Naive thymus-derived CD4-positive, alpha-beta T cell (primary cell): ENCODE results near the gene ORC4. TPM values are rescaled to one million over a fixed set of nuclear protein-coding genes. Genes with fewer than 3 reads are reported as not detected.
"Not testable (repeated sequence)": the region's sequence is repeated elsewhere in the genome, so short reads cannot be mapped to it uniquely, and the experiment has no call there.

ENCODE experiments used
- ATAC-seq: fragments of 150-1000 bp; cut with Tn5 transposase; 2 replicates; pipeline ENCODE4 v1.10.0; 2021; ENCODE audit warnings: mild to moderate bottlenecking, moderate library complexity
- CTCF ChIA-PET: fragments of 350-600 bp; sonication (Branson Sonifier 250); formaldehyde crosslinking; loops from one replicate; lab custom pipeline; 2021; ENCODE audit warnings: antibody characterized with exemption; lab: Charles Lee
- POLR2A ChIA-PET: fragments of 350-600 bp; sonication (Branson Sonifier 250); formaldehyde crosslinking; loops from one replicate; lab custom pipeline; 2021; ENCODE audit warnings: antibody characterized with exemption, inconsistent platforms; lab: Charles Lee
- DNase-seq, 9 donors: peaks; one replicate each; pipeline versions ENCODE4 v3.0.0 to v3.0.0-alpha.2; 2020 to 2022; ENCODE audit warnings: mixed read lengths in 1 of 9
- H3K27ac ChIP-seq: one replicate; pipeline ENCODE4 v1.7.0; 2013; ENCODE audit warnings: mild to moderate bottlenecking, low read depth, low read length, moderate library complexity
- H3K27me3 ChIP-seq, 2 donors: one replicate each; pipeline ENCODE4 v1.7.0; 2013; ENCODE audit warnings: low read length in 2 of 2, mild to moderate bottlenecking in 2 of 2, moderate library complexity in 2 of 2; ENCODE audit not compliant: control insufficient read depth in 2 of 2, insufficient read depth in 2 of 2
- H3K36me3 ChIP-seq, 3 experiments: 1 replicate in 2 of 3; 2 replicates in 1 of 3; pipeline ENCODE4 v1.7.0; 2013; ENCODE audit warnings: low read length in 3 of 3, mild to moderate bottlenecking in 3 of 3, moderate library complexity in 1 of 3; ENCODE audit not compliant: insufficient read depth in 3 of 3, control insufficient read depth in 2 of 3
- H3K4me1 ChIP-seq, 2 donors: one replicate each; pipeline ENCODE4 v1.7.0; 2013; ENCODE audit warnings: low read length in 2 of 2, mild to moderate bottlenecking in 2 of 2, moderate library complexity in 1 of 2; ENCODE audit not compliant: control insufficient read depth in 2 of 2, insufficient read depth in 2 of 2
- H3K4me3 ChIP-seq: 2 replicates; pipeline ENCODE4 v1.7.0; 2013; ENCODE audit warnings: mild to moderate bottlenecking, low read length
- H3K9me3 ChIP-seq, 3 experiments: 1 replicate in 2 of 3; 2 replicates in 1 of 3; pipeline ENCODE4 v1.7.0; 2013; ENCODE audit warnings: low read length in 3 of 3; ENCODE audit not compliant: control insufficient read depth in 2 of 3
- H3K27ac Mint-ChIP-seq, 9 donors: one replicate each; pipeline ENCODE4 v1.8.0; 2020 to 2022; ENCODE audit warnings: mixed read lengths in 9 of 9, mild to moderate bottlenecking in 8 of 9, moderate library complexity in 5 of 9, inconsistent platforms in 2 of 9
- H3K27me3 Mint-ChIP-seq, 5 donors: one replicate each; pipeline ENCODE4 v1.8.0; 2021 to 2022; ENCODE audit warnings: mixed read lengths in 5 of 5, mild to moderate bottlenecking in 1 of 5
- H3K36me3 Mint-ChIP-seq, 5 donors: one replicate each; pipeline ENCODE4 v1.8.0; 2020 to 2022; ENCODE audit warnings: mixed read lengths in 5 of 5, mild to moderate bottlenecking in 3 of 5, inconsistent platforms in 1 of 5
- H3K4me1 Mint-ChIP-seq, 7 donors: one replicate each; pipeline ENCODE4 v1.8.0; 2020 to 2022; ENCODE audit warnings: mixed read lengths in 7 of 7, mild to moderate bottlenecking in 3 of 7, inconsistent platforms in 1 of 7
- H3K4me3 Mint-ChIP-seq, 10 donors: one replicate each; pipeline ENCODE4 v1.8.0; 2020 to 2022; ENCODE audit warnings: mild to moderate bottlenecking in 10 of 10, mixed read lengths in 10 of 10, moderate library complexity in 6 of 10, inconsistent platforms in 2 of 10
- H3K9me3 Mint-ChIP-seq, 11 donors: one replicate each; pipeline ENCODE4 v1.8.0; 2020 to 2022; ENCODE audit warnings: mixed read lengths in 11 of 11, mild to moderate bottlenecking in 4 of 11, inconsistent platforms in 1 of 11, moderate library complexity in 1 of 11
- intact Hi-C, 2 donors: fragments of 100-400 bp; cut with micrococcal nuclease; formaldehyde crosslinking; loops; one replicate each; pipeline ENCODE4 v1.15.1; 2023
- polyA plus RNA-seq, 2 donors: library from polyadenylated mRNA; unstranded; fragments of 300-500 nt; fragmentation: Illumina TruSeq; gene quantifications; one replicate each; pipeline ENCODE4 v1.2.3, GENCODE V29; 2021
- total RNA-seq, 6 experiments: library from RNA in 5 of 6; stranded (reverse) in 5 of 6; gene quantifications; 1 replicate in 5 of 6; 2 replicates in 1 of 6; pipeline ENCODE4 v1.2.3 and lab custom pipeline; 2021 to 2026

ORC4 gene
- total and polyA plus RNA-seq, 7 experiments from 2014 or later: 34.1 to 63.7 (median 46.5) TPM

GRCh38 chr2:148008411-148008810 is 12.1 kb downstream of the ORC4 start:
- H3K4me1 ChIP-seq, DNase-seq, H3K27ac ChIP-seq, H3K27me3 Mint-ChIP-seq, CTCF ChIA-PET, H3K9me3 ChIP-seq, ATAC-seq, POLR2A ChIA-PET, H3K36me3 ChIP-seq, H3K4me3 ChIP-seq, H3K27me3 ChIP-seq, intact Hi-C loops: not testable (repeated sequence)
- H3K4me3 Mint-ChIP-seq: peak overlapping the region in 1 of 10 donors; percentile 26
- H3K27ac Mint-ChIP-seq: peak overlapping the region in 2 of 9 donors; percentile 57 to 72
- peaks cover 4 to 55% (median 16%) of the 10 kb centered on the region in 11 donors for H3K9me3 Mint-ChIP-seq
- H3K4me1 Mint-ChIP-seq: peaks cover 7 to 85% (median 81%) of the 10 kb centered on the region in 7 donors
- H3K36me3 Mint-ChIP-seq: peaks cover 0 to 81% (median 57%) of the 10 kb centered on the region in 5 donors

DNA sequence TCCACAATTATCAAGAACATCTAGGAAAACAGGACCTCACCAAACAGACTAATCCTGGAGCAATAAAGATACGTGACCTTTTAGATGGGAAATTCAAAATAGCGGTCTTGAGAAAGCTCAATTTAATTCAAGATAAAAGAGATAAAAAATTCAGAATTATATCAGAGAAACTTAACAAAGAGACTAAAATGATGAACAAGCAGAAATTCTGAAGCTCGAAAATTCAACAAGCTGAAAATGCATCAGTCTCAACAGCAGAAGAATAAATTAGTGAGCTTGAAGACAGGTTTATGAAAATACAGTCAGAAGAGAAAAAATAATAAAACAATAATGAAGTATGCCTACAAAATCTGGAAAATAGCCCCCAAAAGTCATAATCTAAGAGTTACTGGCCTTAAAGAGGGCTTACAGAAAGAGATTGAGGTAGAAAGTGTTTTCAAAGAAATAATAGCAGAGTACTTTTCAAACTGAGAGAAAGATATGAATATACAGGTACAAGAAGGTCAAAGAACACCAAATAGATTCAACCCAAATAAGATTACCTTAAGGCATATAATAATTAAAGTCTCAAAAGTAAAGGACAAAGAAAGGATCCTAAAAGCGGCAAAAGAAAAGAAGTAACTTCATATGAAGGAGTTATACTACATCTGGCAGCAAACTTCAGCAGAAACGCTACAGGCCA is 13.2 kb downstream of the ORC4 start:
- no peak overlapping the region for H3K27ac ChIP-seq
- ATAC-seq (no peak), DNase-seq (no peak)
- H3K27ac Mint-ChIP-seq: no peak overlapping the region
- no peaks in the 10 kb centered on the region for H3K4me1 ChIP-seq
- H3K4me1 Mint-ChIP-seq: peaks cover 4 to 85% (median 75%) of the 10 kb centered on the region in 7 donors
- H3K36me3 ChIP-seq: no peaks in the 10 kb centered on the region
- CTCF ChIA-PET: no interaction called here
- H3K9me3 ChIP-seq: peaks cover 0 to 5% (median 0%) of the 10 kb centered on the region in 3 experiments
- no peak overlapping the region for H3K4me3 ChIP-seq
- intact Hi-C loops: no loop called here
- no peaks in the 10 kb centered on the region for H3K27me3 Mint-ChIP-seq
- POLR2A ChIA-PET: no interaction called here
- peaks cover 6 to 65% (median 22%) of the 10 kb centered on the region in 11 donors for H3K9me3 Mint-ChIP-seq
- H3K27me3 ChIP-seq: no peaks in the 10 kb centered on the region
- H3K36me3 Mint-ChIP-seq: peaks cover 5 to 80% (median 63%) of the 10 kb centered on the region in 5 donors
- H3K4me3 Mint-ChIP-seq: no peak overlapping the region

DNA sequence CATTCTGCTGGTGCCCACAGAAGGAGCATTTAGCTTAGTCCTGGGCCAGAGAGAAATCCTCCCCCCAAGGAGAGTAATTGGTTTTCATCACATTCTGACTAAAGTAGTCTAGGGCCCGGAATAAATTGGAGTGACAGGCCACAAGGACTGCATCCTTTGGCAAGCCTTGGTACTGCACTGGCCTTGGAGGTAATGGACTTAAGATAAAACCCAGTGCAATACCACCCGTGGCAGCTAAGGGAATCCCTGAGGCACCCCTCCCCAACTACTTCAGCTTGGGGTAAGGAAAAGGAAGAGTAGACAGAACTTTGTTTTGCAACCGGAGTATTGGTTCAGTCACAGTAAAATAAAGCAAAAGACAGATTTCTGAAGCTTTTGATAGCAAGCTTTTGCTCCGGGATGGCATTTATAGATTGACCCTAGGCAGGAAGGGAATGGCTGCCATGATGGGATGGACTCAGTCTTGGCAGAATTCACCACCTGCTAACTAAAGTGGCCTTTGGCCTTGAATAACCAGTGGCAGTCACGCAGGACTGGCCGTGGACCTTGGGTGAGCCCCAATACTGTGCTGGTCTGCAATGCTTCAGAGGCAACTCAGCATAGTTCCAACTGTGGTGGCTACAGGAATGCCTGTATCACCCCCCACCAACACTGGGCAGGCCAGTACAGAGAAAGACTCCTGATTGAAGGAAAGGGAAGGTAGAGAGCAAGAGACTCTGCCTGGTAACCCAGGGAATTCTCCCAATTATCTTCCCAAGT is 14.1 kb downstream of the ORC4 start:
- no peaks in the 10 kb centered on the region for H3K27me3 Mint-ChIP-seq
- ChIA-PET CTCF (interaction anchor here (0.5 kb wide), 1 partner anchor 456 kb away, joined by 3 read pairs; no protein-coding TSS in a partner anchor), POLR2A (no interaction called here)
- H3K4me1 ChIP-seq: no peaks in the 10 kb centered on the region
- intact Hi-C loops: no loop called here
- ATAC-seq (no peak), DNase-seq (no peak)
- H3K27me3 ChIP-seq: no peaks in the 10 kb centered on the region
- H3K27ac ChIP-seq: no peak overlapping the region
- H3K4me3 ChIP-seq: no peak overlapping the region
- peaks cover 4 to 85% (median 76%) of the 10 kb centered on the region in 7 donors for H3K4me1 Mint-ChIP-seq
- peaks cover 0 to 5% (median 0%) of the 10 kb centered on the region in 3 experiments for H3K9me3 ChIP-seq
- no peak overlapping the region for H3K4me3 Mint-ChIP-seq
- H3K36me3 ChIP-seq: no peaks in the 10 kb centered on the region
- H3K36me3 Mint-ChIP-seq: peaks cover 13 to 80% (median 68%) of the 10 kb centered on the region in 5 donors
- no peak overlapping the region for H3K27ac Mint-ChIP-seq
- peaks cover 6 to 73% (median 28%) of the 10 kb centered on the region in 11 donors for H3K9me3 Mint-ChIP-seq

DNA sequence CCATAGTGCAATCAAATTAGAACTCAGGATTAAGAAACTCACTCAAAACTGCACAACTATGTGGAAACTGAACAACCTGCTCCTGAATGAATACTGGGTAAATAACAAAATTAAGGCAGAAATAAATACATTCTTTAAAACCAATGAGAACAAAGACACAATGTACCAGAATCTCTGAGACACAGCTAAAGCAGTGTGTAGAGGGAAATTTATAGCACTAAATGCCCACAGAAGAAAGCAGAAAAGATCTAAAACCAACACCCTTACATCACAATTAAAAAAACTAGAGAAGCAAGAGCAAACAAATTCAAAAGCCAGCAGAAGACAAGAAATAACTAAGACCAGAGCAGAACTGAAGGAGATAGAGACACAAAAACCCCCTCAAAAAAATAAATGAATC is 18.1 kb downstream of the ORC4 start:
- H3K27me3 ChIP-seq, DNase-seq, H3K27me3 Mint-ChIP-seq, H3K4me3 ChIP-seq, intact Hi-C loops, H3K27ac ChIP-seq, H3K4me3 Mint-ChIP-seq, POLR2A ChIA-PET, H3K4me1 ChIP-seq, ATAC-seq, CTCF ChIA-PET, H3K27ac Mint-ChIP-seq, H3K9me3 ChIP-seq, H3K36me3 ChIP-seq: not testable (repeated sequence)
- Mint-ChIP-seq H3K9me3 (peaks cover 2 to 40% (median 19%) of the 10 kb centered on the region in 11 donors), H3K36me3 (peaks cover 14 to 62% (median 56%) of the 10 kb centered on the region in 5 donors), H3K4me1 (peaks cover 9 to 80% (median 73%) of the 10 kb centered on the region in 7 donors)

DNA sequence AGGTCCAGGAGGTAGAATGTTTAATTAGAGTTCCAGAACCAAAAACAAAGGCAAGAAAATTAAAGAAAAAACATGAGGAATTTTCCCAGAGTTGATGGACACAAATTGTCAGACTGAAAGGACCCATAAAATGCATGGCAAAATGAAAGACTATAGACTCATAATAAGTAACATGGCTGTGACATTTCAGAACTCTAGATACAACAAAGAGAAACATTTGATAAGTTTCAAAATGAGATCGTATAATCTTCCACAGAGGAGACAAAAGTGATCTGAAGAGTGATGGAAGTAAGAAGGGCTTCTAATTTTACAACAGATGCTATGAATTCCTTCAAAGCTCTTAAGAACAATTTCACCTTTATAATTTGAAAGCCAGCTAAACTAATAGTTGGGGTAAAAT is 20.4 kb downstream of the ORC4 start:
- H3K4me1 Mint-ChIP-seq: peaks cover 9 to 79% (median 66%) of the 10 kb centered on the region in 7 donors

GRCh38 chr2:147999126-147999525 is 21.4 kb downstream of the ORC4 start:
- Histone ChIP-seq H3K27ac (no peak overlapping the region), H3K27me3 (no peaks in the 10 kb centered on the region), H3K4me1 (no peaks in the 10 kb centered on the region), H3K36me3 (peaks cover 0 to 14% (median 0%) of the 10 kb centered on the region in 3 experiments), H3K9me3 (peaks cover 0 to 4% (median 0%) of the 10 kb centered on the region in 3 experiments), H3K4me3 (no peak overlapping the region)
- H3K27ac Mint-ChIP-seq: peak overlapping the region in 3 of 9 donors; percentile 11 to 35 (median 26)
- peaks cover 4 to 46% (median 24%) of the 10 kb centered on the region in 11 donors for H3K9me3 Mint-ChIP-seq
- H3K4me1 Mint-ChIP-seq: peaks cover 7 to 74% (median 62%) of the 10 kb centered on the region in 7 donors
- CTCF ChIA-PET: interaction anchor here (1.4 kb wide), 1 partner anchor 10 kb away, joined by 7 read pairs; no protein-coding TSS in a partner anchor
- no peak for DNase-seq
- POLR2A ChIA-PET: no interaction called here
- ATAC-seq: no peak
- H3K27me3 Mint-ChIP-seq: no peaks in the 10 kb centered on the region
- H3K36me3 Mint-ChIP-seq: peaks cover 14 to 58% (median 44%) of the 10 kb centered on the region in 5 donors
- intact Hi-C loops: loop anchor here in 1 of 2 donors (10.0 kb wide), 1 partner anchor 296 kb away; no protein-coding TSS in a partner anchor
- no peak overlapping the region for H3K4me3 Mint-ChIP-seq

More for the DNA sequence above, 20.4 kb downstream of the ORC4 start:
- no peak for ATAC-seq
- no peak overlapping the region for H3K27ac ChIP-seq
- H3K9me3 ChIP-seq: peaks cover 0 to 4% (median 0%) of the 10 kb centered on the region in 3 experiments
- H3K27ac Mint-ChIP-seq: peak overlapping the region in 3 of 9 donors; percentile 6 to 35 (median 9)
- H3K4me3 ChIP-seq: no peak overlapping the region
- H3K36me3 ChIP-seq: peaks cover 0 to 14% (median 0%) of the 10 kb centered on the region in 3 experiments
- CTCF ChIA-PET: interaction anchor here (0.7 to 1.4 kb wide), 2 partner anchors 10 to 11 kb away, joined by 4 to 7 read pairs; no protein-coding TSS in a partner anchor
- H3K4me1 ChIP-seq: no peaks in the 10 kb centered on the region
- H3K36me3 Mint-ChIP-seq: peaks cover 14 to 61% (median 52%) of the 10 kb centered on the region in 5 donors
- no peak for DNase-seq
- peaks cover 4 to 47% (median 23%) of the 10 kb centered on the region in 11 donors for H3K9me3 Mint-ChIP-seq
- H3K4me3 Mint-ChIP-seq: no peak overlapping the region
- H3K27me3 Mint-ChIP-seq: no peaks in the 10 kb centered on the region
- no peaks in the 10 kb centered on the region for H3K27me3 ChIP-seq
- intact Hi-C loops: no loop called here
- POLR2A ChIA-PET: no interaction called here
